ENCODE measurements around the gene GLDC. TPM values are rescaled to one million over a fixed set of nuclear protein-coding genes. Genes with fewer than 3 reads are reported as not detected.

The GLDC gene
- total RNA-seq, 1 experiment from 2014 or later = 5.1 TPM

DNA sequence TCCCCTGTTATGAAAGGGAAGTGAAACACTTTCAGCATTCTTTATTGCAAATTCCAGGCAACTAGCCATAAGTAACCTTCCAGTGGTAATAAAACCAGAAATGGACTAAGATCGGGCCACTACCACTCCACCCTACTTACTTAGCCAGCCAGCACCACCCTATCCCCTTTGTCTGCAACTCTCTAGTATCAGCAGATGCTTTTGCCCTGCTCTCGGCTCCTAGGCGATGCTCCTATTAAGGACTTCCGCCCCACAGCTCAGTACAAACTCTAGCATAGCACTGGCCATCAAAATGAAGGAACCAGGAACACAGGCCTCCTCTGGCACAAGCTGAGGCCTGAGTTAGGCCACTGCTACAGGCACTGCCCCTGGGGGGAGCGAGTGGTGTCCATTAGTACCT lies 81.2 kb downstream of the GLDC start:
- H3K27ac Mint-ChIP-seq (ENCODE audit: unreplicated experiment) = no peak overlapping the region
- BruUV-seq (replicated peaks) = no TSS peak
- H3K4me3 Mint-ChIP-seq (ENCODE audit: low read depth, unreplicated experiment) = no peak overlapping the region
- no peaks in the 10 kb centered on the region for H3K4me1 Mint-ChIP-seq (ENCODE audit: low read depth, unreplicated experiment)
- TF ChIP-seq, protein P1, sequence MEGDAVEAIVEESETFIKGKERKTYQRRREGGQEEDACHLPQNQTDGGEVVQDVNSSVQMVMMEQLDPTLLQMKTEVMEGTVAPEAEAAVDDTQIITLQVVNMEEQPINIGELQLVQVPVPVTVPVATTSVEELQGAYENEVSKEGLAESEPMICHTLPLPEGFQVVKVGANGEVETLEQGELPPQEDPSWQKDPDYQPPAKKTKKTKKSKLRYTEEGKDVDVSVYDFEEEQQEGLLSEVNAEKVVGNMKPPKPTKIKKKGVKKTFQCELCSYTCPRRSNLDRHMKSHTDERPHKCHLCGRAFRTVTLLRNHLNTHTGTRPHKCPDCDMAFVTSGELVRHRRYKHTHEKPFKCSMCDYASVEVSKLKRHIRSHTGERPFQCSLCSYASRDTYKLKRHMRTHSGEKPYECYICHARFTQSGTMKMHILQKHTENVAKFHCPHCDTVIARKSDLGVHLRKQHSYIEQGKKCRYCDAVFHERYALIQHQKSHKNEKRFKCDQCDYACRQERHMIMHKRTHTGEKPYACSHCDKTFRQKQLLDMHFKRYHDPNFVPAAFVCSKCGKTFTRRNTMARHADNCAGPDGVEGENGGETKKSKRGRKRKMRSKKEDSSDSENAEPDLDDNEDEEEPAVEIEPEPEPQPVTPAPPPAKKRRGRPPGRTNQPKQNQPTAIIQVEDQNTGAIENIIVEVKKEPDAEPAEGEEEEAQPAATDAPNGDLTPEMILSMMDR (IDR thresholded peaks at IDR 0.05; ENCODE audit: unreplicated experiment) = no peak
- intact Hi-C loops (cut with micrococcal nuclease; ENCODE audit: unreplicated experiment) = no loop called here
- no peak for DNase-seq
- no peaks in the 10 kb centered on the region for H3K27me3 Mint-ChIP-seq (ENCODE audit: unreplicated experiment)
- no peaks in the 10 kb centered on the region for H3K9me3 Mint-ChIP-seq (ENCODE audit: low read depth, unreplicated experiment)
- CTCF ChIA-PET = no interaction called here
- H3K36me3 Mint-ChIP-seq (ENCODE audit: insufficient read depth, unreplicated experiment) = peaks cover 4% of the 10 kb centered on the region

DNA sequence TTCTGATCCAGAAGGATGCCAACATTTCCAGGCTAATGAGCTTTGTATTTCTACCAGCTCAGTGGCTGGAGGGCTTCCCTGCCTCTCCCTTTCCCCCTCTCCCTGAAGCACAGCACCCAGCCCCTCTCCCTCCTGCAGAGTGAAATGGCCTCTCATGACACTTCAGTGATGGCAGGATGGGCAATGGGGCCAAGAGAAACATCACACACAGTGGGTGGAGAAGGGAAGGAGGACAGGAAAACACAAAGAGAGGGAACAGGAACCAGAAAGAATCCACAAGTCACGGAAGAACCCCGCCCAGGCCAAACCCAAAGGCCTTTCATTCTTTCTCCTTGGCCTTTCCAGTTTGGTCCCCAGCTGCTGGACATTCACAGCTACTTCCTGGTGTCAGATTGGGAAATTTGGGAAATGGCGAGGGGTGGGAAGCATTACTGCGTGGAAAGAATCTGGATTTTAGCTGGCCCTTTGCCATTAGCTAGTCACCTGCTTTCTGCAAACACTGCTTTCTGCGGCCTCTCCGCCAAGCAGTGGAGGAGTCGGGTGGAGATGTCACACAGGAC lies 82.6 kb downstream of the GLDC start:
- BruUV-seq (replicated peaks) = no TSS peak
- TF ChIP-seq, protein P1 (IDR thresholded peaks at IDR 0.05; ENCODE audit: unreplicated experiment) = no peak
- CTCF ChIA-PET = no interaction called here
- no peaks in the 10 kb centered on the region for H3K27me3 Mint-ChIP-seq (ENCODE audit: unreplicated experiment)
- no peak for DNase-seq
- no peak overlapping the region for H3K4me3 Mint-ChIP-seq (ENCODE audit: low read depth, unreplicated experiment)
- no peak overlapping the region for H3K27ac Mint-ChIP-seq (ENCODE audit: unreplicated experiment)
- no peaks in the 10 kb centered on the region for H3K4me1 Mint-ChIP-seq (ENCODE audit: low read depth, unreplicated experiment)
- no peaks in the 10 kb centered on the region for H3K9me3 Mint-ChIP-seq (ENCODE audit: low read depth, unreplicated experiment)
- intact Hi-C loops (cut with micrococcal nuclease; ENCODE audit: unreplicated experiment) = no loop called here
- peaks cover under 1% of the 10 kb centered on the region for H3K36me3 Mint-ChIP-seq (ENCODE audit: insufficient read depth, unreplicated experiment)

DNA sequence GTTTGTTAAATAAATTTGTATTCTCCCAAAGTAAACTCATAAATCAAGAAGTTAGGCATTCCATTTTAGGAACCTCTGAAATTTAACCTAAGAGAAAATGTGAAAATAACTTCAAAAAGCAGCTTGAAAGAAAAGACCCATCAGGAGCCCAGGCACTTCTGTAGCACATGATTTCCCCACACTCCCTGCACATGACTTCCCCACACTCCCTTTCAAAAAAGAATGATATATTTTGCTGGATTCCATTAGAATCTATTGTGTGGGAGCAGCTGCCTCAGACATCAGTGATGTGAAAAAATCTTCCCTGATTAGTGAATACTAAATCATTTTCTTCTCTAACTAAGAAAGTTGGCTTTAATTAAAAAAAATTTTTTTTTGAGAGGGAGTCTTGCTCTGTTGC lies 83.3 kb downstream of the GLDC start:
- TF ChIP-seq, protein P1 (IDR thresholded peaks at IDR 0.05; ENCODE audit: unreplicated experiment) = no peak
- no peak overlapping the region for H3K4me3 Mint-ChIP-seq (ENCODE audit: low read depth, unreplicated experiment)
- DNase-seq = no peak
- CTCF ChIA-PET = no interaction called here
- BruUV-seq (replicated peaks) = no TSS peak
- H3K27me3 Mint-ChIP-seq (ENCODE audit: unreplicated experiment) = no peaks in the 10 kb centered on the region
- no peak overlapping the region for H3K27ac Mint-ChIP-seq (ENCODE audit: unreplicated experiment)
- H3K4me1 Mint-ChIP-seq (ENCODE audit: low read depth, unreplicated experiment) = no peaks in the 10 kb centered on the region
- H3K9me3 Mint-ChIP-seq (ENCODE audit: low read depth, unreplicated experiment) = no peaks in the 10 kb centered on the region
- intact Hi-C loops (cut with micrococcal nuclease; ENCODE audit: unreplicated experiment) = no loop called here
- no peaks in the 10 kb centered on the region for H3K36me3 Mint-ChIP-seq (ENCODE audit: insufficient read depth, unreplicated experiment)

DNA sequence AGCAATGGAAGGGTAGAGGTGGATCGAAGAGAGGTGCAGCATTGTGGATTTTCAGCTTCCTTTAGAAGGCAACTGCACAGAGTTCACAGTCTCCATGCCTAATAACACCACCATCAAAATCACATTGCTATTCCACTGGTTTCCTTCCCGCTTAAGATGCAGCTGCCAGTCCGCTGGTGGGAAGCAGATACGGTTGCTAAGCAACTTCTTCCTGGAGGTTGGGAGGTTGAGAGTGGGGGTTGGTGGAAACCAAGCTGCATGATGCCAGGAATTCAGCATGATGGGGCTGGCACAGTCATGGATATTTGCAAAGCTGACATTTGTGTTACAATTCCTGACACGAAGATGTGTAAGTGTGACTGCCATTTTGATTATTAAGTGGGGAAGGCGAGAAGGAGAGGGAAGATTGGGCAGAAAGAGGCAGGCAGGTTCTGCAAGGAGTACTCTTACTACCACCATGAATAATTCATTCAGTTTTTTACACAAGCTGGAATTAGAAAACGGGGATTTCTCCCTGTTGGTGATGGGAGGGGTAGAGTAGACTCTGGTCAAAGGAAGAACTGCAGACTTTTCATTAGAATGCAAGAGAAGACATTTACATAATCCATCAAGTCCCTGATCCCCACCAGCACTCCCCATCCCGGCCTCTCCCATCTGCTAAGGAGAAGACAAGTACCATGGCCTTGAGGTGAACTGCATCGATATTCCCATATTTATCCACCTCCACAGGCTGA lies 87.5 kb downstream of the GLDC start:
- intact Hi-C loops (cut with micrococcal nuclease; ENCODE audit: unreplicated experiment) = no loop called here
- TF ChIP-seq, protein P1 (IDR thresholded peaks at IDR 0.05; ENCODE audit: unreplicated experiment) = no peak
- Mint-ChIP-seq H3K36me3 (ENCODE audit: insufficient read depth, unreplicated experiment) (no peaks in the 10 kb centered on the region), H3K27ac (ENCODE audit: unreplicated experiment) (no peak overlapping the region), H3K4me3 (ENCODE audit: low read depth, unreplicated experiment) (no peak overlapping the region), H3K9me3 (ENCODE audit: low read depth, unreplicated experiment) (no peaks in the 10 kb centered on the region), H3K4me1 (ENCODE audit: low read depth, unreplicated experiment) (no peaks in the 10 kb centered on the region), H3K27me3 (ENCODE audit: unreplicated experiment) (no peaks in the 10 kb centered on the region)
- CTCF ChIA-PET = no interaction called here
- DNase-seq = no peak
- BruUV-seq (replicated peaks) = no TSS peak
